Mammary epithelial cell (primary cell): ENCODE results near the gene ALG6.

Experiments
- EZH2 ChIP-seq: IDR thresholded peaks from 2 replicates; pipeline ENCODE4 v1.6.1; 2012; ENCODE audit warnings: low read length, inconsistent platforms, borderline replicate concordance
- TF ChIP-seq, protein P1 (sequence below), 2 donors: IDR thresholded peaks in 1 of 2; conservative IDR thresholded peaks in 1 of 2; 2 replicates each; pipeline ENCODE4 v1.5.1; 2011 to 2012; ENCODE audit warnings: inconsistent platforms in 2 of 2, low read length in 2 of 2, mild to moderate bottlenecking in 2 of 2, control low read depth in 1 of 2, low read depth in 1 of 2; ENCODE audit not compliant: insufficient read depth in 1 of 2; ENCODE audit errors: extremely low read depth in 1 of 2

DNA sequence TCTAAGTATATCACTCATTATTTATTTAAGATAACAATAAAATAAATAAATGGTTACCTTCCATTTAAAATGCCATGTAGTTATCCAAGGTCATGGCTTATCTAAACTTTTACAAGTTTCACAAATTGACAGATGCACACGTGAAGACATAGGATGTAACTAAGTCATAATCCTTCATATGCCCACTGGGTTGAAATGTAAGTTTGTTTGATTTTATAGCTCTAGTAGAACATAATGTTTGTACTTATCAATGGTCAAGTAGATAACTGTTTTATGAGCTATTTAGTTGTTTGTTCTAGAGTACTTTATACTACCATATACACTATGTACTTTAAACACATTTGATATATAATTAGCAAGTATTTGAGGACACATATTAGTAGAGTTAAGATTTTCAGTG is 112.6 kb downstream of the ALG6 start:
- TF ChIP-seq, protein P1, sequence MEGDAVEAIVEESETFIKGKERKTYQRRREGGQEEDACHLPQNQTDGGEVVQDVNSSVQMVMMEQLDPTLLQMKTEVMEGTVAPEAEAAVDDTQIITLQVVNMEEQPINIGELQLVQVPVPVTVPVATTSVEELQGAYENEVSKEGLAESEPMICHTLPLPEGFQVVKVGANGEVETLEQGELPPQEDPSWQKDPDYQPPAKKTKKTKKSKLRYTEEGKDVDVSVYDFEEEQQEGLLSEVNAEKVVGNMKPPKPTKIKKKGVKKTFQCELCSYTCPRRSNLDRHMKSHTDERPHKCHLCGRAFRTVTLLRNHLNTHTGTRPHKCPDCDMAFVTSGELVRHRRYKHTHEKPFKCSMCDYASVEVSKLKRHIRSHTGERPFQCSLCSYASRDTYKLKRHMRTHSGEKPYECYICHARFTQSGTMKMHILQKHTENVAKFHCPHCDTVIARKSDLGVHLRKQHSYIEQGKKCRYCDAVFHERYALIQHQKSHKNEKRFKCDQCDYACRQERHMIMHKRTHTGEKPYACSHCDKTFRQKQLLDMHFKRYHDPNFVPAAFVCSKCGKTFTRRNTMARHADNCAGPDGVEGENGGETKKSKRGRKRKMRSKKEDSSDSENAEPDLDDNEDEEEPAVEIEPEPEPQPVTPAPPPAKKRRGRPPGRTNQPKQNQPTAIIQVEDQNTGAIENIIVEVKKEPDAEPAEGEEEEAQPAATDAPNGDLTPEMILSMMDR (conservative IDR thresholded peaks at IDR 0.05 in 1 of 2, IDR thresholded peaks at IDR 0.05 in 1 of 2; ENCODE audit: extremely low read depth in 1 of 2, insufficient read depth in 1 of 2, low read depth in 1 of 2, low read length in 2 of 2): no peak
- TF ChIP-seq EZH2: no peak
